ENCODE data around the gene SPATA32.
"Not testable (repeated sequence)": the region's sequence is repeated elsewhere in the genome, so short reads cannot be mapped to it uniquely, and the experiment has no call there.

Gene SPATA32

GRCh38 chr17:45255358-45255757, 6.5 kb downstream of the SPATA32 start:
- H3K9me3 ChIP-seq (ENCODE audit: control insufficient read depth, insufficient read depth, low read length), result no peaks in the 10 kb centered on the region
- peaks cover 4% of the 10 kb centered on the region for H3K36me3 ChIP-seq (ENCODE audit: control insufficient read depth, low read length)
- H3K27ac ChIP-seq (ENCODE audit: low read depth, low read length), result no peak overlapping the region
- H3K4me1 ChIP-seq (ENCODE audit: control insufficient read depth, low read length), result no peaks in the 10 kb centered on the region
- H3K4me3 ChIP-seq (ENCODE audit: low read length), result no peak overlapping the region
- H3K4me2 ChIP-seq (ENCODE audit: low read length), result no peak overlapping the region
- peaks cover 4% of the 10 kb centered on the region; the same call in 1 of the 2 replicates for H3F3A ChIP-seq (ENCODE audit: control insufficient read depth, insufficient read depth)
- H3K27me3 ChIP-seq (ENCODE audit: control insufficient read depth, low read length), result no peaks in the 10 kb centered on the region
- H4K20me1 ChIP-seq (ENCODE audit: control insufficient read depth, insufficient read depth, low read depth, low read length), result no peaks in the 10 kb centered on the region
- H3K9me2 ChIP-seq (replicated peaks; ENCODE audit: control insufficient read depth, low read length), result no peaks in the 10 kb centered on the region
- no peak for TF ChIP-seq EZH2phosphoT487 (IDR thresholded peaks at IDR 0.05; ENCODE audit: borderline replicate concordance, low read length)
- TF ChIP-seq CTCF (IDR thresholded peaks at IDR 0.05; ENCODE audit: low read depth, low read length, poor library complexity, severe bottlenecking), result no peak
- H3K79me2 ChIP-seq (ENCODE audit: control insufficient read depth, low read length), result no peaks in the 10 kb centered on the region

GRCh38 chr17:45253879-45254278, 8.0 kb downstream of the SPATA32 start:
- Histone ChIP-seq H3K4me1 (ENCODE audit: control insufficient read depth, low read length) (peaks cover 3% of the 10 kb centered on the region), H3K9me2 (replicated peaks; ENCODE audit: control insufficient read depth, low read length) (no peaks in the 10 kb centered on the region), H3K4me2 (ENCODE audit: low read length) (no peak overlapping the region), H3K36me3 (ENCODE audit: control insufficient read depth, low read length) (peaks cover 14% of the 10 kb centered on the region), H3K79me2 (ENCODE audit: control insufficient read depth, low read length) (peaks cover 3% of the 10 kb centered on the region), H3K9me3 (ENCODE audit: control insufficient read depth, insufficient read depth, low read length) (no peaks in the 10 kb centered on the region), H4K20me1 (ENCODE audit: control insufficient read depth, insufficient read depth, low read depth, low read length) (no peaks in the 10 kb centered on the region), H3F3A (ENCODE audit: control insufficient read depth, insufficient read depth) (peaks cover under 1% of the 10 kb centered on the region; the same call in 1 of the 2 replicates), H3K27me3 (ENCODE audit: control insufficient read depth, low read length) (no peaks in the 10 kb centered on the region), H3K4me3 (ENCODE audit: low read length) (no peak overlapping the region), H3K27ac (ENCODE audit: low read depth, low read length) (no peak overlapping the region)
- TF ChIP-seq CTCF (IDR thresholded peaks at IDR 0.05; ENCODE audit: low read depth, low read length, poor library complexity, severe bottlenecking) (no peak), EZH2phosphoT487 (IDR thresholded peaks at IDR 0.05; ENCODE audit: borderline replicate concordance, low read length) (no peak)

GRCh38 chr17:45253237-45253636, 8.7 kb downstream of the SPATA32 start:
- H3K4me1 ChIP-seq (ENCODE audit: control insufficient read depth, low read length); H3K4me2 ChIP-seq (ENCODE audit: low read length); H3K27me3 ChIP-seq (ENCODE audit: control insufficient read depth, low read length); H4K20me1 ChIP-seq (ENCODE audit: control insufficient read depth, insufficient read depth, low read depth, low read length); H3K79me2 ChIP-seq (ENCODE audit: control insufficient read depth, low read length); H3K4me3 ChIP-seq (ENCODE audit: low read length); H3F3A ChIP-seq (ENCODE audit: control insufficient read depth, insufficient read depth); H3K27ac ChIP-seq (ENCODE audit: low read depth, low read length); H3K9me3 ChIP-seq (ENCODE audit: control insufficient read depth, insufficient read depth, low read length); H3K9me2 ChIP-seq (replicated peaks; ENCODE audit: control insufficient read depth, low read length): not testable (repeated sequence)
- peaks cover 14% of the 10 kb centered on the region for H3K36me3 ChIP-seq (ENCODE audit: control insufficient read depth, low read length)

- H3K4me3 ChIP-seq (ENCODE audit: low read length), result no peak overlapping the region
- no peak overlapping the region for H3K4me2 ChIP-seq (ENCODE audit: low read length)
- peaks cover 14% of the 10 kb centered on the region for H3K4me1 ChIP-seq (ENCODE audit: control insufficient read depth, low read length)
- peaks cover 14% of the 10 kb centered on the region for H3K36me3 ChIP-seq (ENCODE audit: control insufficient read depth, low read length)
- TF ChIP-seq EZH2phosphoT487 (IDR thresholded peaks at IDR 0.05; ENCODE audit: borderline replicate concordance, low read length) (no peak), CTCF (IDR thresholded peaks at IDR 0.05; ENCODE audit: low read depth, low read length, poor library complexity, severe bottlenecking) (no peak)
- no peaks in the 10 kb centered on the region for H3F3A ChIP-seq (ENCODE audit: control insufficient read depth, insufficient read depth)
- no peak overlapping the region for H3K27ac ChIP-seq (ENCODE audit: low read depth, low read length)
- no peaks in the 10 kb centered on the region for H3K9me2 ChIP-seq (replicated peaks; ENCODE audit: control insufficient read depth, low read length)
- peaks cover 9% of the 10 kb centered on the region for H3K79me2 ChIP-seq (ENCODE audit: control insufficient read depth, low read length)
- H3K27me3 ChIP-seq (ENCODE audit: control insufficient read depth, low read length), result no peaks in the 10 kb centered on the region
- no peaks in the 10 kb centered on the region for H3K9me3 ChIP-seq (ENCODE audit: control insufficient read depth, insufficient read depth, low read length)
- no peaks in the 10 kb centered on the region for H4K20me1 ChIP-seq (ENCODE audit: control insufficient read depth, insufficient read depth, low read depth, low read length)
Observed at GRCh38 chr17:45251931-45252330, 10.0 kb downstream of the SPATA32 start.

All from DOHH2 (cell line).